Neural progenitor cell (in vitro differentiated cells): ENCODE results near the gene CHAD. TPM values are rescaled to one million over a fixed set of nuclear protein-coding genes. Genes with fewer than 3 reads are reported as not detected.

ENCODE experiments used
- DNase-seq: peaks from one replicate; pipeline ENCODE4 v3.0.0-alpha.2; 2016; ENCODE audit warnings: low spot score
- H2AFZ ChIP-seq: fragments of 200-600 bp; sonication (generic); replicated peaks from 2 replicates; pipeline ENCODE4 v1.6.1; 2016; ENCODE audit warnings: antibody characterized with exemption
- H3F3A ChIP-seq: fragments of 200-600 bp; sonication (generic); 2 replicates; pipeline ENCODE4 v1.6.1; 2016; ENCODE audit warnings: antibody characterized with exemption, low read depth
- H3K27ac ChIP-seq: fragments of 200-600 bp; sonication (generic); 2 replicates; pipeline ENCODE4 v1.5.1; 2016; ENCODE audit warnings: mild to moderate bottlenecking
- H3K27me3 ChIP-seq: fragments of 200-600 bp; sonication (generic); 2 replicates; pipeline ENCODE4 v1.6.1; 2016; ENCODE audit warnings: mild to moderate bottlenecking, moderate library complexity
- H3K36me3 ChIP-seq: fragments of 200-600 bp; sonication (generic); 2 replicates; pipeline ENCODE4 v1.5.1; 2016
- H3K4me1 ChIP-seq: fragments of 200-600 bp; sonication (generic); 2 replicates; pipeline ENCODE4 v1.6.1; 2016; ENCODE audit warnings: mixed run types
- H3K4me2 ChIP-seq: fragments of 200-600 bp; sonication (generic); 2 replicates; pipeline ENCODE4 v1.6.1; 2016
- H3K4me3 ChIP-seq: fragments of 200-600 bp; sonication (generic); 2 replicates; pipeline ENCODE4 v1.5.1; 2016
- H3K79me2 ChIP-seq: fragments of 200-600 bp; sonication (generic); 2 replicates; pipeline ENCODE4 v1.6.1; 2016; ENCODE audit warnings: low read depth
- H3K9ac ChIP-seq: fragments of 200-600 bp; sonication (generic); 2 replicates; pipeline ENCODE4 v1.6.1; 2016
- H3K9me3 ChIP-seq: fragments of 200-600 bp; sonication (generic); 2 replicates; pipeline ENCODE4 v1.5.1; 2016; ENCODE audit warnings: low read depth
- H4K20me1 ChIP-seq: fragments of 200-600 bp; sonication (generic); 2 replicates; pipeline ENCODE4 v1.6.1; 2016; ENCODE audit warnings: low read depth
- H3K27ac Mint-ChIP-seq: 3 replicates; pipeline ENCODE4 v1.8.0; 2021; ENCODE audit warnings: mixed read lengths
- H3K27me3 Mint-ChIP-seq: 2 replicates; pipeline ENCODE4 v1.8.0; 2022; ENCODE audit warnings: low read depth, mild to moderate bottlenecking, inconsistent platforms, moderate library complexity, mixed read lengths; ENCODE audit not compliant: insufficient read depth
- H3K36me3 Mint-ChIP-seq: 3 replicates; pipeline ENCODE4 v1.8.0; 2021; ENCODE audit warnings: mixed read lengths
- H3K4me1 Mint-ChIP-seq: 3 replicates; pipeline ENCODE4 v1.8.0; 2021; ENCODE audit warnings: mixed read lengths
- H3K4me3 Mint-ChIP-seq: 3 replicates; pipeline ENCODE4 v1.8.0; 2021; ENCODE audit warnings: mild to moderate bottlenecking, moderate library complexity, mixed read lengths
- H3K9me3 Mint-ChIP-seq: 3 replicates; pipeline ENCODE4 v1.8.0; 2020; ENCODE audit warnings: mixed read lengths
- EZH2 ChIP-seq: fragments of 200-600 bp; sonication (generic); IDR thresholded peaks from 2 replicates; pipeline ENCODE4 v1.6.1; 2017; ENCODE audit warnings: antibody characterized with exemption, mild to moderate bottlenecking, moderate library complexity
- EZH2phosphoT487 ChIP-seq: fragments of 200-600 bp; sonication (generic); IDR thresholded peaks from 2 replicates; pipeline ENCODE4 v1.6.1; 2017; ENCODE audit warnings: antibody characterized with exemption
- total RNA-seq: library from RNA; depleted of rRNA; stranded (reverse); fragments of >200 nt; gene quantifications from 2 replicates; pipeline ENCODE4 v1.2.3, GENCODE V29; 2015; ENCODE audit warnings: low replicate concordance
- TF ChIP-seq, protein P1 (sequence below): fragments of 200-600 bp; sonication (generic); IDR thresholded peaks from 2 replicates; pipeline ENCODE4 v1.5.1; 2017; ENCODE audit warnings: antibody characterized with exemption, mild to moderate bottlenecking

The CHAD gene
- total RNA-seq, 1 donor from 2014 or later, result not detected

- no peak overlapping the region for H3K27ac ChIP-seq
- no peak overlapping the region for H3K27ac Mint-ChIP-seq
- peak overlapping the region; percentile 94 for H2AFZ ChIP-seq
- H3K27me3 ChIP-seq, result peaks cover 38% of the 10 kb centered on the region
- no peaks in the 10 kb centered on the region for H3K36me3 ChIP-seq
- peak overlapping the region; percentile 92 for H3K4me3 Mint-ChIP-seq
- H3K36me3 Mint-ChIP-seq, result no peaks in the 10 kb centered on the region
- H4K20me1 ChIP-seq, result peaks cover 5% of the 10 kb centered on the region
- H3K27me3 Mint-ChIP-seq, result peaks cover 7% of the 10 kb centered on the region
- H3K4me1 Mint-ChIP-seq, result peaks cover 16% of the 10 kb centered on the region
- TF ChIP-seq, protein P1, sequence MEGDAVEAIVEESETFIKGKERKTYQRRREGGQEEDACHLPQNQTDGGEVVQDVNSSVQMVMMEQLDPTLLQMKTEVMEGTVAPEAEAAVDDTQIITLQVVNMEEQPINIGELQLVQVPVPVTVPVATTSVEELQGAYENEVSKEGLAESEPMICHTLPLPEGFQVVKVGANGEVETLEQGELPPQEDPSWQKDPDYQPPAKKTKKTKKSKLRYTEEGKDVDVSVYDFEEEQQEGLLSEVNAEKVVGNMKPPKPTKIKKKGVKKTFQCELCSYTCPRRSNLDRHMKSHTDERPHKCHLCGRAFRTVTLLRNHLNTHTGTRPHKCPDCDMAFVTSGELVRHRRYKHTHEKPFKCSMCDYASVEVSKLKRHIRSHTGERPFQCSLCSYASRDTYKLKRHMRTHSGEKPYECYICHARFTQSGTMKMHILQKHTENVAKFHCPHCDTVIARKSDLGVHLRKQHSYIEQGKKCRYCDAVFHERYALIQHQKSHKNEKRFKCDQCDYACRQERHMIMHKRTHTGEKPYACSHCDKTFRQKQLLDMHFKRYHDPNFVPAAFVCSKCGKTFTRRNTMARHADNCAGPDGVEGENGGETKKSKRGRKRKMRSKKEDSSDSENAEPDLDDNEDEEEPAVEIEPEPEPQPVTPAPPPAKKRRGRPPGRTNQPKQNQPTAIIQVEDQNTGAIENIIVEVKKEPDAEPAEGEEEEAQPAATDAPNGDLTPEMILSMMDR, result peak; percentile 58
- TF ChIP-seq EZH2phosphoT487, result no peak
- no peak for TF ChIP-seq EZH2
- H3K4me1 ChIP-seq, result peaks cover 3% of the 10 kb centered on the region
- peak overlapping the region; percentile 65 for H3K4me3 ChIP-seq
- H3K9me3 ChIP-seq, result no peaks in the 10 kb centered on the region
- H3K9ac ChIP-seq, result no peak overlapping the region
- DNase-seq, result peak; percentile 90
- no peaks in the 10 kb centered on the region for H3K79me2 ChIP-seq
- H3K4me2 ChIP-seq, result peak overlapping the region; percentile 91
- H3F3A ChIP-seq, result peaks cover 36% of the 10 kb centered on the region
- no peaks in the 10 kb centered on the region for H3K9me3 Mint-ChIP-seq
Measured at GRCh38 chr17:50479522-50480141, 11.0 kb upstream of the CHAD start.

GRCh38 chr17:50478391-50479381 lies 10.0 kb upstream of the CHAD start, which contains the start of gene RSAD1:
Gene RSAD1, plus strand, starts transcription at chr17:50478860. Its CDS starts 25 bp downstream, at chr17:50478885.
- H3K27ac ChIP-seq, result no peak within 1 kb of the TSS
- H3K4me3 Mint-ChIP-seq, result peak within 1 kb of the TSS; percentile 92
- peak; percentile 96 for DNase-seq
- H3K27me3 ChIP-seq, result peaks cover 48% of the 10 kb centered on the region
- H3K27ac Mint-ChIP-seq, result no peak within 1 kb of the TSS
- peaks cover 16% of the 10 kb centered on the region for H3K4me1 Mint-ChIP-seq
- H2AFZ ChIP-seq, result peak within 1 kb of the TSS; percentile 94
- peaks cover 3% of the 10 kb centered on the region for H3K4me1 ChIP-seq
- TF ChIP-seq EZH2phosphoT487 (peak; percentile 20), EZH2 (peak; percentile 26)
- TF ChIP-seq, protein P1, result peak; percentile 80
- peak within 1 kb of the TSS; percentile 65 for H3K4me3 ChIP-seq
- no peaks in the 10 kb centered on the region for H3K36me3 ChIP-seq
- peak within 1 kb of the TSS; percentile 91 for H3K4me2 ChIP-seq
- peaks cover 5% of the 10 kb centered on the region for H4K20me1 ChIP-seq
- peaks cover 13% of the 10 kb centered on the region for H3K27me3 Mint-ChIP-seq
- H3K9me3 Mint-ChIP-seq, result no peaks in the 10 kb centered on the region
- H3K79me2 ChIP-seq, result no peaks in the 10 kb centered on the region
- H3K9me3 ChIP-seq, result no peaks in the 10 kb centered on the region
- H3K36me3 Mint-ChIP-seq, result no peaks in the 10 kb centered on the region
- no peak within 1 kb of the TSS for H3K9ac ChIP-seq
- H3F3A ChIP-seq, result peaks cover 36% of the 10 kb centered on the region

- no peaks in the 10 kb centered on the region for H3K36me3 Mint-ChIP-seq
- H3K9me3 ChIP-seq, result no peaks in the 10 kb centered on the region
- no peaks in the 10 kb centered on the region for H3K79me2 ChIP-seq
- H3K27me3 ChIP-seq, result peaks cover 52% of the 10 kb centered on the region
- no peak overlapping the region for H3K27ac ChIP-seq
- H3F3A ChIP-seq, result peaks cover 36% of the 10 kb centered on the region
- H3K27me3 Mint-ChIP-seq, result peaks cover 19% of the 10 kb centered on the region
- H3K9me3 Mint-ChIP-seq, result no peaks in the 10 kb centered on the region
- TF ChIP-seq EZH2 (no peak), EZH2phosphoT487 (no peak)
- TF ChIP-seq, protein P1, result no peak
- H3K9ac ChIP-seq, result no peak overlapping the region
- peak overlapping the region; percentile 91 for H3K4me2 ChIP-seq
- H3K36me3 ChIP-seq, result no peaks in the 10 kb centered on the region
- no peak for DNase-seq
- peaks cover 3% of the 10 kb centered on the region for H3K4me1 ChIP-seq
- no peak overlapping the region for H3K27ac Mint-ChIP-seq
- peak overlapping the region; percentile 85 for H3K4me3 Mint-ChIP-seq
- peak overlapping the region; percentile 94 for H2AFZ ChIP-seq
- peak overlapping the region; percentile 65 for H3K4me3 ChIP-seq
- peaks cover 16% of the 10 kb centered on the region for H3K4me1 Mint-ChIP-seq
- peaks cover 5% of the 10 kb centered on the region for H4K20me1 ChIP-seq
Measured at GRCh38 chr17:50477976-50478375, 9.3 kb upstream of the CHAD start.
